ENCODE measurements around the gene LTA.

Gene LTA

GRCh38 chr6:31541658-31542521 lies 30.2 kb upstream of the LTA start, which contains the start of gene DDX39B (continued):
- TF ChIP-seq ZBTB6 (tag by site-specific recombination; IDR thresholded peaks at IDR 0.05): no peak
- TF ChIP-seq GFI1B (tag by site-specific recombination; IDR thresholded peaks at IDR 0.05): peak; percentile 28; the same call in 1 of the 2 replicates
- no peak for TF ChIP-seq ZNF514 (tag by site-specific recombination; IDR thresholded peaks at IDR 0.05)
- 0 out of 2 replicates have a peak, but pooled peaks have one; percentile 91 for TF ChIP-seq HOXC10 (CRISPR knock-in tag; IDR thresholded peaks at IDR 0.05)
- TF ChIP-seq ZNF362 (tag by site-specific recombination; IDR thresholded peaks at IDR 0.05): no peak
- no peak for TF ChIP-seq ZSCAN18 (tag by site-specific recombination; IDR thresholded peaks at IDR 0.05)
- peak; percentile 97 for TF ChIP-seq ZXDB (tag by site-specific recombination; IDR thresholded peaks at IDR 0.05)
- TF ChIP-seq ZNF623 (tag by site-specific recombination; IDR thresholded peaks at IDR 0.05): no peak; the same call in none of the 2 replicates
- no peak for TF ChIP-seq PATZ1 (tag by site-specific recombination; IDR thresholded peaks at IDR 0.05)
- no peak for TF ChIP-seq ZBTB44 (tag by site-specific recombination; IDR thresholded peaks at IDR 0.05)

GRCh38 chr6:31543639-31544038 lies 28.4 kb upstream of the LTA start:
- H3K36me3 ChIP-seq (ENCODE audit: control insufficient read depth in 2 of 2, insufficient read depth in 1 of 2, low read length in 2 of 2): peaks cover 21 to 33% of the 10 kb centered on the region in 2 experiments
- ChIA-PET CTCF (interaction anchor here (0.5 to 13.9 kb wide), 4 partner anchors 39 to 1768 kb away, joined by 3 to 431 read pairs (median 36); partner anchors contain the start of genes LST1, LTB and NCR3), POLR2A (interaction anchor here (3.8 to 4.2 kb wide), 3 partner anchors 14 to 284 kb away, joined by 30 to 112 read pairs (median 97); partner anchors contain the start of genes HSPA1B, MCCD1 and MICB)
- H3K9me3 ChIP-seq (ENCODE audit: control insufficient read depth, insufficient read depth, low read depth, low read length): no peaks in the 10 kb centered on the region
- TF ChIP-seq ZNF18 (tag by site-specific recombination; IDR thresholded peaks at IDR 0.05): no peak
- no peak for TF ChIP-seq EGR2 (tag by site-specific recombination; IDR thresholded peaks at IDR 0.05; ENCODE audit: low read depth)
- TF ChIP-seq ZNF768 (tag by site-specific recombination; IDR thresholded peaks at IDR 0.05): no peak
- no peak for TF ChIP-seq ZNF133 (tag by site-specific recombination; IDR thresholded peaks at IDR 0.05)
- no peak for TF ChIP-seq ZNF660 (tag by site-specific recombination; IDR thresholded peaks at IDR 0.05)
- TF ChIP-seq ZNF664 (tag by site-specific recombination; IDR thresholded peaks at IDR 0.05): no peak
- no peak for TF ChIP-seq YY1 (tag by site-specific recombination; IDR thresholded peaks at IDR 0.05)
- TF ChIP-seq KLF17 (tag by site-specific recombination; IDR thresholded peaks at IDR 0.05): no peak
- TF ChIP-seq FEZF1 (tag by site-specific recombination; IDR thresholded peaks at IDR 0.05): no peak
- no peak for TF ChIP-seq SP3 (tag by site-specific recombination; IDR thresholded peaks at IDR 0.05)
- TF ChIP-seq ZNF157 (tag by site-specific recombination; IDR thresholded peaks at IDR 0.05): no peak
- TF ChIP-seq ZNF777 (tag by site-specific recombination; IDR thresholded peaks at IDR 0.05; ENCODE audit: borderline replicate concordance): no peak
- TF ChIP-seq ZNF404 (tag by site-specific recombination; IDR thresholded peaks at IDR 0.05): no peak
- peaks cover 15% of the 10 kb centered on the region for H3K4me1 ChIP-seq (ENCODE audit: control insufficient read depth, insufficient read depth, low read length)
- H3K27ac ChIP-seq (ENCODE audit: extremely low read depth, low read depth, low read length): no peak overlapping the region
- no peak overlapping the region for H3K4me3 ChIP-seq (ENCODE audit: low read depth, low read length)
